WI38 (cell line): ENCODE measurements around the gene STARD4.

Experiments
- H3K4me3 ChIP-seq: 2 replicates; pipeline ENCODE4 v1.5.1; 2011; ENCODE audit warnings: low read depth, mild to moderate bottlenecking, control low read depth, low read length
- TF ChIP-seq, protein P1 (sequence below): IDR thresholded peaks from 2 replicates; pipeline ENCODE4 v1.5.1; 2012; ENCODE audit warnings: low read depth, mild to moderate bottlenecking, control low read depth, low read length

The STARD4 gene

DNA sequence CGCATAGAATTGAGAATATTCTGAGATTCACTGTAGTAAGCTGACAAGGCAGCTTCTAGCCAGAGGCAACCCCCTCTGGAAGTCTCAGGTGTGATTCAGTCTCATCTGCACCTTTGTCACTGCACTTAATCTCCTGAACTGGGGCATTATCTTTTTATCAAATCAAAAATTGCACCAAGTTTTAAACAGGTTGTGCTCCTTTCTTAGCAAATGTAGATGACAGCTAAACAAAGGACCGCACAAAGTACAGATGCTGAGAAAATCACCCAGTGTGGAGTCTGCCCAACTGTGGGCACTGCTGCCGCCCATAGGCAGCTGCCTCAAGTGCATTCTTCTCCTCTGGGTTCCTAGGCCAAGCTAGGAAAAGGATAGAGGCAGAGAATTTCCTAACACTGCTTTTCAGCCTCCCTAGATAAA, 51.1 kb downstream of the STARD4 start:
- H3K4me3 ChIP-seq: no peak overlapping the region
- TF ChIP-seq, protein P1, sequence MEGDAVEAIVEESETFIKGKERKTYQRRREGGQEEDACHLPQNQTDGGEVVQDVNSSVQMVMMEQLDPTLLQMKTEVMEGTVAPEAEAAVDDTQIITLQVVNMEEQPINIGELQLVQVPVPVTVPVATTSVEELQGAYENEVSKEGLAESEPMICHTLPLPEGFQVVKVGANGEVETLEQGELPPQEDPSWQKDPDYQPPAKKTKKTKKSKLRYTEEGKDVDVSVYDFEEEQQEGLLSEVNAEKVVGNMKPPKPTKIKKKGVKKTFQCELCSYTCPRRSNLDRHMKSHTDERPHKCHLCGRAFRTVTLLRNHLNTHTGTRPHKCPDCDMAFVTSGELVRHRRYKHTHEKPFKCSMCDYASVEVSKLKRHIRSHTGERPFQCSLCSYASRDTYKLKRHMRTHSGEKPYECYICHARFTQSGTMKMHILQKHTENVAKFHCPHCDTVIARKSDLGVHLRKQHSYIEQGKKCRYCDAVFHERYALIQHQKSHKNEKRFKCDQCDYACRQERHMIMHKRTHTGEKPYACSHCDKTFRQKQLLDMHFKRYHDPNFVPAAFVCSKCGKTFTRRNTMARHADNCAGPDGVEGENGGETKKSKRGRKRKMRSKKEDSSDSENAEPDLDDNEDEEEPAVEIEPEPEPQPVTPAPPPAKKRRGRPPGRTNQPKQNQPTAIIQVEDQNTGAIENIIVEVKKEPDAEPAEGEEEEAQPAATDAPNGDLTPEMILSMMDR: 0 out of 2 replicates have a peak, but pooled peaks have one; percentile 23

DNA sequence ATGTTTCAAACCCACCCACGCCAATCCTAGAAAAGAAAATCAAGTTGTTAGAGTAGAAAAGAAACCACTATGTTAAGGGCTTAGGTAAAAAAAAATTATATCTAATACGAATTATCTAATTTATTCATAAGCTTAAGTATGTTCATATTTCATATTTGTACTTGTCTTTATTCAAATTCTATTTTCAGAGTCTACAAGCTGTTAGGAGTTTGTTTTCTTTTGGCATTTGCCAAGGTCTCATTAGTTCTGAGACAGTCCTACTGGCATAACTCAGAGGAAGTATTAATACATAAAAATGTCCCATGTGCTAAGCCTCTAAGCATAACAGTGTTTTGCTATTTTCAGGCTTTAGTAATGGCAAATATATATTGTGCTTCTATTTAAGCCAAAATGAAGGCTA, 57.6 kb downstream of the STARD4 start:
- TF ChIP-seq, protein P1: no peak
- no peak overlapping the region for H3K4me3 ChIP-seq

DNA sequence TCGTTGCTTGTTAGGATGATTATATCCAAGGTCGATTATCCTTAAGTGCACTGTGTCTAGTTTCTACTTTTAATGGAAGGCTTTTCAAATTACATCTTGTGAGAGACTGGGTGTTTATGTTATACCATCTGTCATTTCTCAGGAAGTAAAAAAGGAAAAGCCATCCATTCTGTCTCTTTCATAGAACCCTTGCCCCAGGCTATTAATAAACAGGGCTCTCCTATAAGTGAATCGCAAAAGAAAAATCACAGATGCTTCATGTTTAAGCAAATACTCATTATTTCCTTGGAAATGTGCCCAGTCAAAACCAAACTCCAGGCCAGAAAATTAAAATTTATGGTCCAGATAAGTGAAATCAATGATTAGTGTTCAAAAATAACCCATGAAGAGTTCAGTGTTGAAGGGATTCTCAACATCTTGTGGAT, 58.1 kb downstream of the STARD4 start:
- no peak overlapping the region for H3K4me3 ChIP-seq
- TF ChIP-seq, protein P1: no peak

- TF ChIP-seq, protein P1: no peak
- no peak overlapping the region for H3K4me3 ChIP-seq
Observed at GRCh38 chr5:111453747-111454146, 58.6 kb downstream of the STARD4 start.

DNA sequence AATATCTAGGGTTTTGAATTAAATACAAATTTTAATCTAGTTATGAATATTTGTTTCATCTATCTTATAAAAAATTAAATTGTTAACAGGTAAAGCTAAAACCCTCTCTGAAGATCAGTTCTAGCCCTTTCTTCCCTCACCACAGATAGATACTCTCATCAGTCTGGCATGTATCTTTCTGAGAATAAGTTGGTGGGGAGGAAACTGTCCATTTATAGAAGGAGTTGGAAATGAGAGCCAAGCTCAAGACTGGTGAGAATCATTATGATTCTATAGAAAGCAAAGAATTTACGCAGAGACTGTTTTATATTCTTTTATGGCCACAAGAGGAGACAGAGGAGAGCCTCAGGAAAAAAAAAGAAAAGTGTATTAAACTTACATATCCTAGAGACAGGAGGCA, 59.0 kb downstream of the STARD4 start:
- TF ChIP-seq, protein P1: no peak

DNA sequence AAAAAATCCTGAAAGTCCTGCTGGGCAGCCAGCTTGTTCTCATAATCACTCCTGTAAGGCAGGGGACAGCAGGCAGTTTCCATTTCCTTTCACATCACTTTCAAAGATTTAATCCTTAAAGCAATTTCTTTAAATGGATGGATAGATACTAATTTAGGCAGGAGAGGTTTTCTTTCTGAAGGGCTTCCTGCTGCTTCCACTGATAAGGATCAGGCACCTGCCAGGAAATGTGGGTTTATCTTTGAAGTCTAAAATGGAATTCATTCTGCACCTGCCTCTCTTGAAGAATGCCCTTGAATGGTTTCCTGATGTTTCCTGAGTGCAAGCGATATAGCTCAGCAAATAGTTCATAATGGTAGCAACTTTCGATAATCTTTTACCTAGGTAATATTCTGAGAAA, 64.5 kb downstream of the STARD4 start:
- TF ChIP-seq, protein P1: no peak
- no peak overlapping the region for H3K4me3 ChIP-seq

More for the DNA sequence above, 59.0 kb downstream of the STARD4 start:
- no peak overlapping the region for H3K4me3 ChIP-seq

- H3K4me3 ChIP-seq: no peak overlapping the region
- TF ChIP-seq, protein P1: no peak
Observed at GRCh38 chr5:111447099-111447498, 65.2 kb downstream of the STARD4 start.
